ENCODE results near the gene NR5A1.

- TF ChIP-seq ZNF70 (CRISPR knock-in tag; IDR thresholded peaks at IDR 0.05) (no peak), CREB5 (CRISPR knock-in tag; IDR thresholded peaks at IDR 0.05; ENCODE audit: low read depth) (no peak), ARNTL (CRISPR knock-in tag; IDR thresholded peaks at IDR 0.05; ENCODE audit: borderline replicate concordance, low read depth) (no peak), ZFP30 (CRISPR knock-in tag; IDR thresholded peaks at IDR 0.05) (no peak), OSR1 (CRISPR knock-in tag; IDR thresholded peaks at IDR 0.05) (no peak), RARB (CRISPR knock-in tag; IDR thresholded peaks at IDR 0.05) (no peak), TCF4 (CRISPR knock-in tag; IDR thresholded peaks at IDR 0.05; ENCODE audit: borderline replicate concordance) (no peak)
Observed at GRCh38 chr9:124462739-124463138, 44.5 kb downstream of the NR5A1 start.
